Prostate gland (tissue), 2 donors: ENCODE results near the gene KRT26.

Experiments used
- CTCF ChIP-seq, 4 experiments: fragments of 200-600 bp in 2 of 4; fragments of 450-650 bp in 2 of 4; sonication (generic) in 2 of 4; IDR thresholded peaks; 1 replicate in 3 of 4; 2 replicates in 1 of 4; pipeline ENCODE4 v1.5.1; 2016 to 2019; ENCODE audit warnings: antibody characterized with exemption in 4 of 4, mild to moderate bottlenecking in 2 of 4, moderate library complexity in 2 of 4
- POLR2A ChIP-seq: fragments of 450-650 bp; IDR thresholded peaks from one replicate; pipeline ENCODE4 v1.6.1; 2016; ENCODE audit warnings: antibody characterized with exemption, mild to moderate bottlenecking
- POLR2AphosphoS5 ChIP-seq: sonication (generic); formaldehyde crosslinking; IDR thresholded peaks from one replicate; pipeline ENCODE4 v1.6.1; 2017; ENCODE audit warnings: antibody characterized with exemption

GRCh38 chr17:40812639-40813038 is 40.6 kb upstream of the KRT26 start:
- TF ChIP-seq CTCF (IDR thresholded peaks at IDR 0.05), result no peak
- TF ChIP-seq POLR2A, result no peak
- TF ChIP-seq POLR2AphosphoS5, result no peak
